SK-N-SH treated with all-trans-retinoic acid at 6 μM for 48 hours (cell line): ENCODE measurements around the gene HHATL.

Source experiments
- BACH2 ChIP-seq: fragments of 250-450 bp; sonication (Bioruptor Pico); IDR thresholded peaks from 2 replicates; pipeline ENCODE4 v1.9.0; 2021; ENCODE audit warnings: mild to moderate bottlenecking, borderline replicate concordance
- CREB5 ChIP-seq: fragments of 250-450 bp; sonication (Bioruptor Pico); IDR thresholded peaks from 2 replicates; pipeline ENCODE4 v1.5.1; 2020; ENCODE audit warnings: low read depth, mild to moderate bottlenecking, moderate library complexity
- SNAI2 ChIP-seq: fragments of 250-450 bp; sonication (Bioruptor Pico); IDR thresholded peaks from 2 replicates; pipeline ENCODE4 v1.5.0; 2020; ENCODE audit warnings: mild to moderate bottlenecking, moderate library complexity

- TF ChIP-seq CREB5 (CRISPR knock-in tag) (no peak), SNAI2 (CRISPR knock-in tag) (no peak), BACH2 (CRISPR knock-in tag) (no peak)
Observed at GRCh38 chr3:42710323-42711021, 7.9 kb upstream of the HHATL start.
